Mesenteric fat pad (tissue), 1 donor: Measurements from ENCODE around the gene DSTYK. TPM values are rescaled to one million over a fixed set of nuclear protein-coding genes. Genes with fewer than 3 reads are reported as not detected.

Experiments used
- DNase-seq: peaks from one replicate; pipeline ENCODE4 v3.0.0-alpha.2; 2020; ENCODE audit warnings: low spot score
- total RNA-seq: library from RNA; stranded (reverse); fragmentation: NEBNext Ultra II Directional; extraction: Animal tissue kit (Norgen Biotek cat#: 25700); gene quantifications from one replicate; pipeline ENCODE4 v1.2.1, GENCODE V29; 2021
- donor health status: DM: yes; HTN: yes; CAD: no.

DSTYK gene
- total RNA-seq, 1 donor from 2014 or later = 8.5 TPM

DNA sequence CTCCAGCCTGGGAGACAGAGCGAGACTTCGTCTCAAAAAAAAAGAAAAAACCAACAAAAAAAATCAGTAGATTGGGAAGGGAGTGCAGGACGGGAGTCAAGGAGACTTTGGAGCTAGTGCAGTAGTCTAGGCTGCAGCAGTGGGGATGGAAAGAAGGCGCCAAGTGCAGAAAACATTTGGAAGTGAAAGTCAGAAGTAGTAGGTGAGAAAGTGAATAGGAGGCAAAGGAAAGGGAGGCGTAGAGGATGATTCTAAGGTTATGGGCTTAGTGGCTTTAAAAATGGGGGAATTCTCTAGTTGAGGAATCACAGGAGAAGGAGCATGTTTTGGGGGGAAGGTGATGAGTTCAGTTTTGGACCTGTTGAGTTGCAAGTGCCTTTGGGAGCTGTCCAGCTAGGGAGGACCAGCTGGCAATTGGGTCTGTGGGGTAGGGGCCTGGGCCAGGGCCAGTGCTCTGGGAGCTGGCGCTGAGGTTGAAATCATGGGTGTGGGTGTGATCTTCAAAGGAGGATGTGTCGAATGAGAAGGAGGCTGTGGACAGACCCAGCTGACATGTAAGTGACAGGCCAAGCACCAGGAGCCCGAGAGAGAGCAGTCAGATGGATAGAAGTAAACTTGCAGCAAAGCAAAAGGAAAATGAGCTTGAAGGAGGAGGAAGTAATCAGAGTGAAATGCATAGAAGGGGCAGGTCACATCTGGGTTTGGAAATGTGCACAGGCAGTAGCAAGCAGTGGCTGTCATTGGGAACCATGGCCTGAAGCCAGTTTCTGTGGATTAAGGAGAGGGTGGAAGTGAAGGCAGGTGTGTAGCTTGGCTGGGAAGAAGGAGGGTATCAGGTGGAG lies 32.1 kb upstream of the DSTYK start:
- no peak for DNase-seq

DNA sequence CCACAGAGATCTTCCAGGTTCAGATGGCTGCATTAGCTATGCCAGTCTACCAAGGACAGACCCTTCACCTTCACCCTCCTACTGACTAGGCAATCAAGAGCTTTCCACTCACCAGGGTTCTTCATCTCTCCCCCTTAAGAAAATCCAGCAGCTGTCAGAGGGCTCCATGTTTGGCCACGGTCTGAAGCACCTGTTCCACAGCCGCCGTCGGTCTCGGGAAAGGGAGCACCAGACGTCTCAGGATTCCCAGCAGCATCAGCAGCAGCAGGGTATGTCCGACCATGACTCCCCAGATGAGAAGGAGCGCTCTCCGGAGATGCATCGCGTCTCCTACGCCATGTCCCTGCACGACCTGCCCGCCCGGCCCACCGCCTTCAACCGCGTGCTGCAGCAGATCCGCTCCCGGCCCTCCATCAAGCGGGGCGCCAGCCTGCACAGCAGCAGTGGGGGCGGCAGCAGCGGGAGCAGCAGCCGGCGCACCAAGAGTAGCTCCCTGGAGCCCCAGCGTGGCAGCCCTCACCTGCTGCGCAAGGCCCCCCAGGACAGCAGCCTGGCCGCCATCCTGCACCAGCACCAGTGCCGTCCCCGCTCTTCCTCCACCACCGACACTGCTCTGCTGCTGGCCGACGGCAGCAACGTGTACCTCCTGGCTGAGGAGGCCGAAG lies 30.0 kb upstream of the DSTYK start:
- DNase-seq = no peak

DNA sequence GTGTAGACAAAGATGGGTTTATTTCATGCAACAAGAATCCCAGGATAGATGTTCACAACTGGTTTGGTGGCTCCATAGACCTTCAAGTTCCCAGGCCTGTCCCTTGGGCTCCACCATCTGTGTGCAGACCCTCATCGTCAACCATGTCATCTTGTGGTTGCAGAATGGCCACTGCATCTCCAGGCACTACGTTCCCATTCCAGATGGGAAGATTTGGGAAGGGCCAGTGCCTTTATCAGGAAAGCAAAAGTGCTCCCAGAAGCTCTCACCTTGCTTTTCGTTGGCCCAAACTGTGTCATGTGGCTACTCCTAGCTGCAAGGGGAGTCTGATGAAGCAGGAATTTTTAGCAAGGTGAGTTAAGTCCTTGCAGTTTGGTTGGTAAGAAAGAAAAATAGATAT lies 29.1 kb upstream of the DSTYK start:
- DNase-seq = peak; percentile 47

DNA sequence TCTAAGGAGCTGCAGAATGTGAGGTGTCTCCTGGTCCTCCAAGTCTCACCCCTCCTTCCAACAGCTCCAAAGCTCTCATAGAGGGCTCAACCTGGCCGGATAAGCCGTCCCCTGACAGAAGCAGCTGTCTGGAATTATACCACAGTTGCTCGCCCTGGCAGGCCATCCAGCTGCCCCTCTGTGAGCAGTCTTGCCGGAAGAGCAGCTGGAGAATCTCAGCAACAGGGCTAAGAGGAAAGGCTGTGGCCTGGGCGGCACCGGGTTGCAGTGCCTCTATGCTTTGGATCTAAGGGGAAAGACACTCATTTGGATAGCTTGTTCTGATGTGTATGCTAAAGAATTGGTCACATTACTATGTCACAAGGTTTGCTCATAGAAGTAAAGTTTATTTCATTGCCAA lies 28.6 kb upstream of the DSTYK start:
- peak; percentile 74 for DNase-seq

DNA sequence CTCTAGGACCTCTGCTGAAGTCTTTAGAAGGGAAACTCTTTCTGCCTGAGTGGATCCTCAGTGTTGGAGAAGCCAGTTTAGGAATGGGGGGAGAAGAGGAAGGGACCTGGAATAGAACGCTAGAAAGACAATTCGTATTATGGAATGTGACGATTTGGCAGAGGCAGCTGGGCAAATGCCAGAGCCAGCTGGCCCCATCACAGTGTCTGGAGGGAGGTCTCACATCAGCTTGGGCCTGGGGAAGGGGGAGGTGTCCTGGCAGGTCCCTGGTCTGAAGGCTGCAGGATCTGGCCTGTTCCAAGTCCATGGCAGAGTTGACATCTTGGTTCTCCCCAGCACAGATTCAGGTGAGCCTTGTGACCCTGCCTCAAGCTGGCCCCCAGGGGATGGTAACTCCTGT lies 27.6 kb upstream of the DSTYK start:
- peak; percentile 74 for DNase-seq

DNA sequence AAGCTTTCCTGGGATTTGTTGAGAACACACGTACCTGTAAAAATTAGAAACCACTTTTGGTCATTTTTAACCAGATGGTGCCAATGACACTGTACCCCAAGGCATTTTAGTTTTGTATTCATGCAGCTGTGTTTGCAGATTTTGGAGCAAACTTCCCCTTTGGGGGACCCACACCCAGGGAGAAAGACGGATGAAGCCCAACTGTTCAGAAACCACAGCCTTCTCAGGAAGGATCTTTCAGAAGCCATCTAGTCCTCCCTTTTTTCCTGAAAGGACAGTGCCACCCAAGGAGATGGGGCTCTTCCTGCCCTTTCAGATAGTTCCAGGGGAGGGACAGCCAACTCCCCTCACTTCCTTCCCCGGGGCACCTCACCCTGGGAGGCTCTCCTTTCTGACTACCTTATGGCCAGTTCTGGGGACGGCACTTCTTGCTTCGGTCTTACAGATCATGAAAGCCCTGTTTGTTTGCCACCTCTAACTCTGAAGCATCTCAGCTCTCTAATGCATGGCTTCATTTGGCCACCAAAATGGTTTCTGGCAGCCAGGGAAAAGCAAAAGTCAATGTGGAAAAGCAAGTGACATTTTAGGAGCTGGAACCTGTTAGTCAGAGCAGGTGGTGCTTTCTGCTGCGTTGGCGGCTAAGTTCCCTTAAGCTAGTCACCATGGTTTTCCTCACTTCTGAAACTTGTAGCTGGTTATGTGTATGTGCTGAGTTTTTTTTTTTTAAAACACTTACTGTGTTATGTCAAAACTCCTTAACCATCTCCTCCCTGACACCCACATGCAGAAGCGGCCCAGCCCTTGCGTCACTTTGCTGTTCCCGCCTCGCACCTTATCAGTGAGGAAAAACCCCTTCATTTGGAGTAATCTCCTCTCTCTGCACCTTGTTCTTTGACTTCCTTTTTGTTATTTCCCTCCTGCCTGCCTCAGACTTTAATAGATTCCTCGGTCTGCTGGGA lies 26.3 kb upstream of the DSTYK start:
- peak; percentile 65 for DNase-seq

DNA sequence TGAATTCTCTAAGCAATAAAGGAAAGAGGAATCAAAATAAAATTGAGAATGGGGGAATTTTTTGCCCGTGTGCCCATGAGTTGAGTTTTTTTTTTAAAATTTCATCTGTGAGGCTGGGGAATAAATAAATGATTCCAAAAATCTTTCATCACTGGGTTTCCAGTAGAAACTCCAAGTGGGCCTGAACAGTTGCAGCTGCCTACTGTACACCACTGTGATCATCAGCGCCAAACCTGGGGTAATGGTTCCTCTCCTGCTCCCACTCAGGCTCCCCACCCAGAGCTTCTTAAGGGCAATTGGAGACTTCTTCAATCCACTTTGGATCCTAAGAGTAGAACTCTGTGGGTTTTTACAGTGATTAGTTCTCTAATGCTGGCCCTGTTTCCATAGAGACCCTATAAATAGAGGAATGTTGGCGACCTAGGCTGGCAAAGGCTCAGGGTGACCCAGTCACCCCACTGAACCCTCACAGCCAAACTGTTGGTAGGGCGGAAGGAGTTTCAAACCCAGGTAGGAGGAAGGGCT lies 25.5 kb upstream of the DSTYK start:
- peak; percentile 11 for DNase-seq

DNA sequence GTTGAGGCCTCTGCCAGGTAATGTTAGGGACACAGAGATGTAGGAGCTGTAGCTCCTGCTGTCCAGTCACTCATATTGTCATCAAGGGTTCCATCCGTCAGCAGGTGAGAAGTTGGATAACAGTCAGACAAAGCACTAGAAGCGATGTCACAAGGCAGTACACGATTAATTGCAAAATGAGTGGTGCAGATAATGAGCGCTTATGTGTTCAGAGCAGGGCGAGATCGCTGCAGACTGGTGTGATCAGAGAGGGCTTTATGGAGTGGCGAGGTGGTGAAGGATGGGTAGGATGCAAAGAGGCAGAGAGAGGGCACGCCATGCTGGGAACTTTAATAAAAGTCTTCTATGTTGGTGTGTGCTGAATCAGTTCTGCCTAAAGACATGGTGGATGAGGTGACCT lies 25.0 kb upstream of the DSTYK start:
- DNase-seq = no peak

DNA sequence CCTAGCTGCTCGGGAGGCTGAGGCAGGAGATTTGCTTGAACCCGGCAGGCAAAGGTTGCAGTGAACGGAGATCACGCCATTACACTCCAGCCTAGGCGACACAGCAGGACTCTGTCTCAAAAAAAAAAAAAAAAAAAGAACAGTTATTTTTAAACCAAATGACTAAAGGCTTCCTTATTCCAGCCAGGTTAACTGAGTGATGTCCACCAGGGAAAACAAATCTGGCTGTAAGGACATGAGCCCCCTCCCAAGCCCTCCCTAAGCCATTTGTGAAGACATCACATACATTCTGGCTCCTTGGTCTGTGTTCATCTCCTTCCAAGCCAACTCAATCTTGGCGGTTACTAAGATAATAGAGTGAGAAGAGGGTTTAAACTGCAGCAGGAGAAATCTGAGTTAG lies 24.4 kb upstream of the DSTYK start:
- DNase-seq = no peak

DNA sequence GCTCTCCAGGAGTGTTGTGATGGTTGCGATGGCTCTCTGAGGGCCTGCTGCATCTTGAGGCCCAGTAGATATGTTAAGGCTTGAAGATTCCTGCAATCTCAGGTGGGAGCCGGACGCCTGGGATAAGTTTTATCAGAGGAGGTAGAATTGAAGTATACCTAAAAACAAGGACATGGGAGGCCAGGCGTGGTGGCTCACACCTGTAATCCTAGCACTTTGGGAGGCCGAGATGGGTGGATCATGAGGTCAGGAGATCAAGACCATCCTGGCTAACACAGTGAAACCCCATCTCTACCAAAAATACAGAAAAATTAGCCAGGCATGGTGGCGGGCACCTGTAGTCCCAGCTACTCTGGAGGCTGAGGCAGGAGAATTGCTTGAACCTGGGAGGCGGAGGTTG lies 22.5 kb upstream of the DSTYK start:
- peak; percentile 33 for DNase-seq

DNA sequence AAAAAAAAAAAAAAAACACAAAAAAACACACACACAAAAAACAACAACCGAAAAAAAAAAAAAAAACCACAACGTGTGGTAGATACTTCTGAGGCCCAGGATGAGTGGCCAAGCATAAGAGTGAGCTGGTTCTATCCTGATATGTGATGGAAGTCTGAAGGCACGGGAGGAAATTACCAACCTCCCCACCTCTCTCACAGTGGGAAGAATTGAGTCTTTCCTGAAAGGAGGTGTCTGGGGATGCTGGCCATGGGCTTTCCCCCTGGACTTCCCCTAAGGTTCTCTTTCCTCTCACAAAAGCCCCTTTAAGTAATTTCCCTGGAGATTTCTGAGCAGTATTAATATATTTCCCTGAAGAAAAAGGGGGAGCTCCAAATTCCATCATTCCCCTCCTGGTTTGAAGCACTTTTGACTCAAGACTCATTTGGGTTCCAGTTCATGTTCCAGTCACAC lies 21.5 kb upstream of the DSTYK start:
- no peak for DNase-seq

DNA sequence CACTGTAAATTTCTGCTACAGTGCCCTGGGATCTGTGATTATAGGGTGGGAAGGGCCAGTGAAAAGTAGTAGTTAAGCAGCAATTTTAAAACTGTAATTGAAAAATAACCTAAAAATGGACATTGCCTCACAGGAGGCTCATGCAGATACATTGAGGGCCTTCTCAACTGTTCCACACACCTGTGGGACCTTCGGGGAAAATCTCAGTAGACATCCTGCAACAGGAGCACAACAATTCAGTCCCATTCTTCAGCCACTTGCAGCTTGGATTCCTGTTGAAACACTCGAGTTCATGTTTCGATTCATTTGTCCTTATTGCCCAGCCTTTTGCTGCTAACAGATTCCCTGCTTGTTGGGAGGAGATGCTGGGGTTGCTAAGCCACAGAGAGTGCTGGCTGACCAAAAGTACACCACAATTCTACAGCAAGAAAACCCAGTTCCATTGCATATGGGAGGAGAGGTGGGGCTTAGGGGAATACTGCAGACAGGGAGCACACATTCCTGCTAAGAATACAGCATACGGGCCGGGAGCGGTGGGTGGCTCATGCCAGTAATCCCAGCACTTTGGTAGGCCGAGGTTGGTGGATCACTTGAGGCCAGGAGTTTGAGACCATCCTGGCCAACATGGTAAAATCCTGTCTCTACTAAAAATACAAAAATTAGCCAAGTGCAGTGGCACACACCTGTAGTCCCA lies 20.8 kb upstream of the DSTYK start:
- peak; percentile 33 for DNase-seq

DNA sequence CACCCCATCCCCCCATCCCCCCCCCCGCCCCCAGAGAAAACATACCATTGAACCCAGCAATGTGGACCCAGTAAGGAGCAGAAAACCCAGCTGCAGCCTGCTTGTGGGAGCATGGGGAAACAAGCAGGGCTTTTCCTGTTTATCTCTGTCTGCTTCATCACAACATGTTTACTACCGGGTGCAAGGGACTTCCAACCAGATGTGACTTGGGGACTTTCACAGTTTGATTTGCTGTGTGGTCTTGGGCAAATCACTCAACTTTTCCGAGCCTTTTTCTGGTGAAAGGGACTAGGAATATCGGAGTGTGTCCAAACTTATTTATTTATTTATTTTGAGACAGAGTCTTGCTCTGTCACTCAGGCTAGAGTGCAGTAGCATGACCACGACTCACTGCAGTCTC lies 19.5 kb upstream of the DSTYK start:
- peak; percentile 9 for DNase-seq

DNA sequence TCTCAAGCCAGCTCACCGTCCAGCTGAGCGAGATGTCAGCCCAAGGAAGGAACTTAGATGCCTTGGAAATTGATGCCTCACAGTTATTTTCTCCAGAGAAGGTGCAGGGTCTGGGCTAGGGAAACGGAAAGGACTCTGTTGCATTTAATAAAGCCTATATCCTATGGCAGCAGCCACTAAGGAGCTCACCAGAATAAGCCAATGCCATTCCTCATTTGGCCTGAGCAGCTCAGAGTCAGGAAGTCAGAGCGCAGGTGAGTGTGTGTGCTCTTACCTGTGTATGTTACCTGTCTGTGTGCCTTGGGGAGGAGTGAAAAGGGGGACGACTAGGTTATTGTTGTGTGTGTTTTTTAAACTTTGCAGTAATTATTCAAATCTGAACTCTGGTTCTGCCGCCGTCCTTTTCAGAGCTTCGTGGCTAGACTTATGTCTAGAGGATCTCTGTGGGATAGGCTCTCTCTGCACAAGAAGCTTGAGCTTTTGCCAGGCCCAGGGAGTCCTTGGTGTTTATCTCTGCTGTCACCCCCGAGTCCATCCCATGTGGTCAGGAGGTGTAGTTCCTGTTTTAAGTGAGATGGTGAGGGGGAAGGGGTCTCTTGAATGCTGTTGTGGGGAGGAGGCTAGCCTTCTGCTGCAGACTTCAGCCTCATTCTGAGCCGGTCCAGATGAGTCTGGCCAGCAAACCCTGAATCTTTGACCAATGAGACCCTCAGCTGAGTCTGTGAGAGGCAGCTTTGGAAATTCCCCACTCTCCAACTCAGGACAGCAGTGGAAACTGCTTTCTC lies 18.6 kb upstream of the DSTYK start:
- DNase-seq = peak; percentile 39

DNA sequence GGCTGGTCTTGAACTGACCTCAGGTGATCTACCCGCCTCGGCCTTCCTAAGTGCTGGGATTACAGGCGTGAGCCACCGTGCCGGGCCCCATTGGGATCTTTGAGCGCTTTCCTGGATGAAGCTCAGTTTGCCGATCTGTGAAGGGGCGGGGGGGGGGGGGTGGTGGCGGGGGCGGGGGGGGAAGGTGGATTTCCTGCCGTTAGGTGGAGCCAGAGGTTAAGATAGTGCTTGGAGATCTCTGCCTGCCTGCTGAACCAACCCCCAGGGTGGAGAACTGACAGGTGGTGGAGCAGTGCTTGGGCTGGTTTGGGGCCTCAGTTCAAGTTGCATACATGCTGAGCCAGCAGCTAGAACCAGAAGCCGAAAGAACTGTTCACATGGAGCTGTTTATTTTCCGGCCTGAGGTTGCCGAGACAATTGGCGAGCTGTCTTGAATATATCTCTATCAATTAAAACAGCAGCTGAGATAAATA lies 17.9 kb upstream of the DSTYK start:
- DNase-seq = peak; percentile 64

DNA sequence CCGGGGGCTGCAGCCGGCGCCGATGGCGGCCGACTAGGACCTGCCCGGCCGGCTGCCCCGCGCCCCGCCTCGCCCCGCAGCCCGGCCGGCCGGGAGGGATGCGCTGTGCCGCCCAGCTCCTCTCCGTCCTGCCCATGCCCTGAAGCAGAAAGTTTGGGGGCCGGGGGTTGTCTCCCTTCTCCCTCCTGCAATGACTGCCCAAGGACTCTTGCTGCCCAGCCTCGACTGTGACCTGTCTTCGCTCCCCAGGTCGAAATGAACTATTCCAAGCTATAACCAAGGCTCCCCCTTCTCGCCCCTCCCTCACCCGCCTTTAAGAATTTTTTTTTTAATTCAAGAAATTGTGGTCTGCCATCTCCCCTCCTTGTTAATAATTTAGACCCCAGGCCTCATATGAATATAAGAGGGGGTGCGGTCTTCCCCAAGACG lies 16.6 kb upstream of the DSTYK start:
- DNase-seq = no peak

DNA sequence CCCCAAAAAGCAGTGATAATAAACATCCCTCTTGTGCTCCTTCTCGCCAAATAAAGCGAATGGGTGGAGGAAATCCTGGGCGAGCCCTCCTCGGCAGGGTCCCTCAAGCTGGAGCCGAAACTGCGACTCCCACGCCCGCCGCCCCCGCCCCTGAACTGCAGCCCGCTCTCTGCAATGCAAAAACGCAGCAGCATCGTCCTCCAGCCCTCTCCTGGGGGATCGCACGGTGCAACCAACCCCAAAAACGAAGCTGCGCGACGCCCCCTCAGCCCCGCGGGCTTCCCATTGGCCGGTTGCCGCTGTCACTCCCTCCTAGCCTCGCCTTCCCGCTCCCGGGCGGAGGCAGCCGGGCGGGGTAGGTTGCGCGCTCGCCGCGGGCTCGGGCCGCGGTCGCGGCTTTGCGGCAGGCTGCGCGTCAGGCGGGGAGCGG lies 16.1 kb upstream of the DSTYK start, which contains the start of gene TMCC2:
Gene TMCC2, plus strand, starts transcription at position 363 of the 430 bp plus-strand sequence. CDS start 619 bp downstream, outside the sequence.
- peak; percentile 92 for DNase-seq

DNA sequence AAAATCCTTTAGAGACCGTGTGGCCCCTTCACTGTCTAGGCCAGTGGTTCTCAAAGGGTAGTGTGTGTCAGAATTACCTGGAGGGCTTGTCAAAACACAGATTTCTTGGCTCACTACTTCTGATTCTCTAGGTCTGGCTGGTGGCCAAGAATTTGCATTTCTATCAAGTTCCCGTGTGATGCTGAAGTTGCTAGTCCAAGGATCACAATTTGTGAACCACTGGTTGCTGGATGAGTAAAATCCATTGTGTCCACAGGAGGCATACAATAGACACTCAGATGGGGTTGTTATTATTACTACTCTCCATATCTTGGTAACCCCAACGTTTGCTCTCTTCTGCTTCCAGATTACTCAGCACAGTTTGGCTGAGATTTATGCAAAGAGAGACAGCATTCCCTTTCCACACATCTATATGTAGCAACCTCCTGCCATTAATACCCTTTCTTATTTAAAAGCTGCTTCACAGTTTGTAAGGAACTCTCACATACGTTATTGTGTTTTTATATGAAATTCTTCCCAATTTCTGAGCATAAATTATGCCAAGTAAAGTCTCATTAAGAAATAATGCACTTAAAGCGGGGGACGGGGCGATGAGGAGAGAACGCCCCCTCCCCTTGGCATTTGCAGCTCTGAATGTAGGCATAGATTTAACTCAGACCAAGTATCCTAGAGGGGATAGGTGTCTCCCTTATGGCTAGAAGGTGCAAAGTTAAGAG lies 15.5 kb upstream of the DSTYK start:
- no peak for DNase-seq
